ENCODE results near the gene IGF2R. TPM values are rescaled to one million over a fixed set of nuclear protein-coding genes. Genes with fewer than 3 reads are reported as not detected.

Gene IGF2R
- polyA plus RNA-seq, 1 donor (not counting 4 experiments of a cell fraction or from before 2014, with no cell fraction given): 40.9 TPM

DNA sequence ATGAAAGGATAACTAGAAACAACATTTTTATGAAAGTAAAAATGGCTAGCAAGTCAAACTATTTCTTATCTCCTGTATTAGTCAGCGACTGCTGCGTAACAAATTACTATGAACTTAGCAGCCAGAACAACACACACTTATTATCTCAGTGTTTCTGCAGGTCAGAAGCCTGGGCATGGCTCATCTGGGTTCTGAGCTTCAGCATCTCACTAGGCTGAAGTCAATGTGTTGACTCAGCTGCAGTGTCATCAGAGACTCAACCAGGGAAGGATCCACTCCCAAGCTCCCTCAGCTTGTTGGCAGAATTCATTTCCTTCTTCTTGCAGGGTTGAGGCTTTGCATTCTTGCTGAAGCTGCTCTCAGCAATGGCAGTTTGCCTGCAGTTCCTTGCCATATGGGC, 33.2 kb upstream of the IGF2R start:
- Histone ChIP-seq H3K9me3 (ENCODE audit: control insufficient read depth, low read depth, low read length) (no peaks in the 10 kb centered on the region), H3K4me2 (ENCODE audit: control insufficient read depth, extremely low read depth, insufficient read depth, low read depth, low read length) (no peak overlapping the region), H3K4me3 (ENCODE audit: control insufficient read depth in 2 of 3, extremely low read depth in 1 of 3, insufficient read depth in 2 of 3, low read depth in 1 of 3, low read length in 3 of 3) (no peak overlapping the region), H2AFZ (ENCODE audit: control insufficient read depth, low read length) (no peak overlapping the region), H3K9ac (ENCODE audit: control insufficient read depth, extremely low read depth, insufficient read depth, low read length) (no peak overlapping the region), H3K36me3 (ENCODE audit: control insufficient read depth in 2 of 2, extremely low read depth in 1 of 2, insufficient read depth in 2 of 2, low read length in 2 of 2) (no peaks in the 10 kb centered on the region), H3K9me1 (ENCODE audit: control insufficient read depth, extremely low read depth, insufficient read depth, low read length) (no peaks in the 10 kb centered on the region), H3K27me3 (ENCODE audit: control insufficient read depth, extremely low read depth, insufficient read depth, low read length) (no peaks in the 10 kb centered on the region), H4K20me1 (ENCODE audit: control insufficient read depth, extremely low read depth, insufficient read depth, low read length) (no peaks in the 10 kb centered on the region), H3K79me2 (ENCODE audit: control insufficient read depth, insufficient read depth, low read length) (no peaks in the 10 kb centered on the region), H3K27ac (ENCODE audit: control insufficient read depth, insufficient read depth, low read length) (no peak overlapping the region), H3K4me1 (ENCODE audit: control insufficient read depth, extremely low read depth, insufficient read depth, low read length) (no peaks in the 10 kb centered on the region)
- no peak for TF ChIP-seq EZH2 (IDR thresholded peaks at IDR 0.05; ENCODE audit: low read length)
- TF ChIP-seq CTCF (optimal IDR thresholded peaks at IDR 0.05 in 1 of 3, IDR thresholded peaks at IDR 0.05 in 1 of 3, conservative IDR thresholded peaks at IDR 0.05 in 1 of 3; ENCODE audit: extremely low read depth in 1 of 3, insufficient read depth in 2 of 3, low read length in 3 of 3): no peak
- dilution Hi-C loops (cut with MboI; ENCODE audit: extremely low pct_ligation_motif_present, low sequenced_read_pairs): no loop called here
- DNase-seq (ENCODE audit: low read depth, low spot score) (no peak), FAIRE-seq (no peak)

- Histone ChIP-seq H3K4me2 (ENCODE audit: control insufficient read depth, extremely low read depth, insufficient read depth, low read depth, low read length) (no peak overlapping the region), H3K27ac (ENCODE audit: control insufficient read depth, insufficient read depth, low read length) (no peak overlapping the region), H3K4me3 (ENCODE audit: control insufficient read depth in 2 of 3, extremely low read depth in 1 of 3, insufficient read depth in 2 of 3, low read depth in 1 of 3, low read length in 3 of 3) (no peak overlapping the region), H3K36me3 (ENCODE audit: control insufficient read depth in 2 of 2, extremely low read depth in 1 of 2, insufficient read depth in 2 of 2, low read length in 2 of 2) (no peaks in the 10 kb centered on the region), H3K27me3 (ENCODE audit: control insufficient read depth, extremely low read depth, insufficient read depth, low read length) (no peaks in the 10 kb centered on the region), H3K4me1 (ENCODE audit: control insufficient read depth, extremely low read depth, insufficient read depth, low read length) (no peaks in the 10 kb centered on the region), H3K9ac (ENCODE audit: control insufficient read depth, extremely low read depth, insufficient read depth, low read length) (no peak overlapping the region), H2AFZ (ENCODE audit: control insufficient read depth, low read length) (no peak overlapping the region), H3K79me2 (ENCODE audit: control insufficient read depth, insufficient read depth, low read length) (no peaks in the 10 kb centered on the region), H4K20me1 (ENCODE audit: control insufficient read depth, extremely low read depth, insufficient read depth, low read length) (no peaks in the 10 kb centered on the region), H3K9me3 (ENCODE audit: control insufficient read depth, low read depth, low read length) (peaks cover 1% of the 10 kb centered on the region), H3K9me1 (ENCODE audit: control insufficient read depth, extremely low read depth, insufficient read depth, low read length) (no peaks in the 10 kb centered on the region)
- dilution Hi-C loops (cut with MboI; ENCODE audit: extremely low pct_ligation_motif_present, low sequenced_read_pairs): no loop called here
- TF ChIP-seq EZH2 (IDR thresholded peaks at IDR 0.05; ENCODE audit: low read length) (no peak), CTCF (optimal IDR thresholded peaks at IDR 0.05 in 1 of 3, IDR thresholded peaks at IDR 0.05 in 1 of 3, conservative IDR thresholded peaks at IDR 0.05 in 1 of 3; ENCODE audit: extremely low read depth in 1 of 3, insufficient read depth in 2 of 3, low read length in 3 of 3) (no peak)
- DNase-seq (ENCODE audit: low read depth, low spot score) (no peak), FAIRE-seq (no peak)
Measured at GRCh38 chr6:159939591-159940016, 29.3 kb upstream of the IGF2R start.

Data from keratinocyte (primary cell).